DOHH2 (cell line): Measurements from ENCODE around the gene PPFIBP1.
"Not testable (repeated sequence)": the region's sequence is repeated elsewhere in the genome, so short reads cannot be mapped to it uniquely, and the experiment has no call there.

Experiments
- H3F3A ChIP-seq: fragments of 200-600 bp; sonication (generic), shearing (Covaris generic); 2 replicates; pipeline ENCODE4 v1.6.0; 2016; ENCODE audit warnings: antibody characterized with exemption, mild to moderate bottlenecking; ENCODE audit not compliant: control insufficient read depth, insufficient read depth
- H3K27ac ChIP-seq: fragments of 200-600 bp; sonication (generic); 2 replicates; pipeline ENCODE4 v1.5.1; 2014; ENCODE audit warnings: low read depth, mild to moderate bottlenecking, low read length, moderate library complexity
- H3K27me3 ChIP-seq: fragments of 200-600 bp; sonication (generic); 2 replicates; pipeline ENCODE4 v1.6.1; 2014; ENCODE audit warnings: mild to moderate bottlenecking, low read length, mixed read lengths; ENCODE audit not compliant: control insufficient read depth
- H3K36me3 ChIP-seq: fragments of 200-600 bp; sonication (generic); 2 replicates; pipeline ENCODE4 v1.6.1; 2014; ENCODE audit warnings: mild to moderate bottlenecking, low read length, moderate library complexity, mixed read lengths; ENCODE audit not compliant: control insufficient read depth
- H3K4me1 ChIP-seq: fragments of 200-600 bp; sonication (generic); 2 replicates; pipeline ENCODE4 v1.6.1; 2014; ENCODE audit warnings: mild to moderate bottlenecking, low read length, mixed read lengths; ENCODE audit not compliant: control insufficient read depth
- H3K4me2 ChIP-seq: fragments of 200-600 bp; sonication (generic); 2 replicates; pipeline ENCODE4 v1.6.0; 2014; ENCODE audit warnings: mild to moderate bottlenecking, low read length, moderate library complexity
- H3K4me3 ChIP-seq: fragments of 200-600 bp; sonication (generic); 2 replicates; pipeline ENCODE4 v1.5.1; 2014; ENCODE audit warnings: mild to moderate bottlenecking, low read length, mixed read lengths
- H3K79me2 ChIP-seq: fragments of 200-600 bp; sonication (generic); 2 replicates; pipeline ENCODE4 v1.6.1; 2014; ENCODE audit warnings: mild to moderate bottlenecking, low read length, mixed read lengths; ENCODE audit not compliant: control insufficient read depth
- H3K9me2 ChIP-seq: fragments of 200-600 bp; sonication (generic); replicated peaks from 2 replicates; pipeline ENCODE4 v1.6.1; 2014; ENCODE audit warnings: mild to moderate bottlenecking, low read length, mixed read lengths; ENCODE audit not compliant: control insufficient read depth
- H3K9me3 ChIP-seq: fragments of 200-600 bp; sonication (generic); 2 replicates; pipeline ENCODE4 v1.6.1; 2014; ENCODE audit warnings: antibody characterized with exemption, low read length, mixed read lengths; ENCODE audit not compliant: control insufficient read depth, insufficient read depth
- H4K20me1 ChIP-seq: fragments of 200-600 bp; sonication (generic); 2 replicates; pipeline ENCODE4 v1.6.0; 2014; ENCODE audit warnings: low read depth, mild to moderate bottlenecking, antibody characterized with exemption, low read length, moderate library complexity; ENCODE audit not compliant: control insufficient read depth, insufficient read depth
- EZH2phosphoT487 ChIP-seq: fragments of 200-600 bp; sonication (generic); IDR thresholded peaks from 2 replicates; pipeline ENCODE4 v1.6.1; 2017; ENCODE audit warnings: borderline replicate concordance, mild to moderate bottlenecking, antibody characterized with exemption, low read length, moderate library complexity, mixed read lengths
- TF ChIP-seq, protein P1 (sequence below): fragments of 200-600 bp; sonication (generic); IDR thresholded peaks from one replicate; pipeline ENCODE4 v1.5.1; 2014; ENCODE audit warnings: antibody characterized with exemption, mild to moderate bottlenecking, low read depth, low read length; ENCODE audit not compliant: poor library complexity, severe bottlenecking

Gene PPFIBP1

GRCh38 chr12:27639265-27639664 lies 115.3 kb downstream of the PPFIBP1 start:
- TF ChIP-seq, protein P1, sequence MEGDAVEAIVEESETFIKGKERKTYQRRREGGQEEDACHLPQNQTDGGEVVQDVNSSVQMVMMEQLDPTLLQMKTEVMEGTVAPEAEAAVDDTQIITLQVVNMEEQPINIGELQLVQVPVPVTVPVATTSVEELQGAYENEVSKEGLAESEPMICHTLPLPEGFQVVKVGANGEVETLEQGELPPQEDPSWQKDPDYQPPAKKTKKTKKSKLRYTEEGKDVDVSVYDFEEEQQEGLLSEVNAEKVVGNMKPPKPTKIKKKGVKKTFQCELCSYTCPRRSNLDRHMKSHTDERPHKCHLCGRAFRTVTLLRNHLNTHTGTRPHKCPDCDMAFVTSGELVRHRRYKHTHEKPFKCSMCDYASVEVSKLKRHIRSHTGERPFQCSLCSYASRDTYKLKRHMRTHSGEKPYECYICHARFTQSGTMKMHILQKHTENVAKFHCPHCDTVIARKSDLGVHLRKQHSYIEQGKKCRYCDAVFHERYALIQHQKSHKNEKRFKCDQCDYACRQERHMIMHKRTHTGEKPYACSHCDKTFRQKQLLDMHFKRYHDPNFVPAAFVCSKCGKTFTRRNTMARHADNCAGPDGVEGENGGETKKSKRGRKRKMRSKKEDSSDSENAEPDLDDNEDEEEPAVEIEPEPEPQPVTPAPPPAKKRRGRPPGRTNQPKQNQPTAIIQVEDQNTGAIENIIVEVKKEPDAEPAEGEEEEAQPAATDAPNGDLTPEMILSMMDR, result no peak
- TF ChIP-seq EZH2phosphoT487, result no peak
- Histone ChIP-seq H3K9me3 (no peaks in the 10 kb centered on the region), H3K4me1 (no peaks in the 10 kb centered on the region), H3K79me2 (no peaks in the 10 kb centered on the region), H3K9me2 (no peaks in the 10 kb centered on the region), H3F3A (no peaks in the 10 kb centered on the region), H3K27ac (no peak overlapping the region), H3K36me3 (no peaks in the 10 kb centered on the region), H3K4me2 (no peak overlapping the region), H3K27me3 (no peaks in the 10 kb centered on the region), H4K20me1 (no peaks in the 10 kb centered on the region), H3K4me3 (no peak overlapping the region)

DNA sequence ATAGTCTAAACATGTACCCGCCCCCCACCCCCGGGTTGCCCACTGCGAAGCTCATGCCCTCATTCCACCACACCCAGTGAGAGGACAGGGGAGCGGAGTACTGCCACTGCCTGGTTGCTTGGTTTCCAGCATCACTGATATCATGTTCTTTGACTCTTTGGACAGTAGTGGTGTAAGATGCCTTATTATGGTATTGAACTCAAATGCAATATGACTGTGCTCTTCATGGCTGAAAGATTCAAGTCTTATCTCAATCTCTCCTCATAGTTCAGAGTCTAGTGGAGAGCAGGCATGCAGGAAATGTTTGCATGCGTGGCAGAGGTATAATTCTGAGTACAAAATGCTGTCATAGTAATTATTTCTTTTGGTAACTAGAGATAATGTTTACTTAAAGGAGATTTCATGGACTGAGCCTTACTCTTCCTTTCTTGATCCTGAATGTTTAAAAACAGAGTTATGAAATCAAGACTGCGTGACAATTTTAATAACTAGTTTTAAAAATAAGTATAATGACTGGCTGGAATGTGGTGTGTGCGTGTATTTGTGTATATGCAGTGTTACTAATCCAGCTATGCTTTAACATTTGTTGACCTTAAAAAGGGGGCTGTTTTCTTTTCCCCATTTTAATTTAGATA lies 116.7 kb downstream of the PPFIBP1 start:
- H3K4me3 ChIP-seq, H3K4me2 ChIP-seq, H3K9me2 ChIP-seq, H4K20me1 ChIP-seq, H3K36me3 ChIP-seq, H3F3A ChIP-seq, H3K27me3 ChIP-seq, H3K4me1 ChIP-seq, H3K27ac ChIP-seq, H3K9me3 ChIP-seq, H3K79me2 ChIP-seq: not testable (repeated sequence)

- not testable (repeated sequence) for H3K9me3 ChIP-seq, H3K27me3 ChIP-seq, H4K20me1 ChIP-seq, H3K4me3 ChIP-seq, H3K9me2 ChIP-seq, H3K79me2 ChIP-seq, H3K4me1 ChIP-seq, H3K36me3 ChIP-seq, H3K27ac ChIP-seq, H3F3A ChIP-seq, H3K4me2 ChIP-seq
Measured at GRCh38 chr12:27642361-27642760, 118.4 kb downstream of the PPFIBP1 start.

- not testable (repeated sequence) for H3F3A ChIP-seq, H4K20me1 ChIP-seq, H3K79me2 ChIP-seq, H3K27me3 ChIP-seq, H3K9me2 ChIP-seq, H3K9me3 ChIP-seq, H3K4me2 ChIP-seq, H3K27ac ChIP-seq, H3K4me3 ChIP-seq, H3K4me1 ChIP-seq, H3K36me3 ChIP-seq
Measured at GRCh38 chr12:27642892-27643291, 118.9 kb downstream of the PPFIBP1 start.

DNA sequence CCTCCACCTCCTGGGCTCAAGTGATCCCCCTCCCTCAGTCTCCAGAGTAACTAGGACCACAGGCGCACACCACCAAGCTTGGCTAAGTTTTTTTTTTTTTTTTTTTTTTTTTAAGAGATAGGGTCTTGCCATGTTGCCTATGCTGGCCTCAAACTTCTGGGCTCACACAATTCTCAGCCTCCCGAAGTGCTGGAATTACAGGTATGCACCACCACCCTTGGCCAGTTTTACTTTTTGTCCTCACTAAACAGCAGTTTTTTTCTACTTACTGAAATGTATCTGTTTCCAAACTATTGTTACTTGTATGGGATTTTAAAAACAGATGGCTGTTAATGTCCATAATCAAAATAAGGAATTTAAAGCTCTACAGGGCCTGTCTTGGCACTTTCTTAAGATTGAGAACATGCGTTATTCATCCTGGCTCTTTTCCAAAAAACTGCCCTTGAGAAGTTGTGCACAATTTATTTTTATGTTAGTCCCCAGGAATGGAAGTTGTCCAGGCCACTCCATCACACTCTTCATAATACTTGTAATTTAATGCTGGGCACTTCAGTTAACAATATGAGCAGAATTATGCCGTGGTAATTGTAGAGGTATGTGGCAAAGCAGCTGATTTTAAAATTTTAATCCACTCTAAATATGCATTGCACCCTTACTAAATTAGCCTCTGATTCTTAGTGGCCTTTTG lies 120.3 kb downstream of the PPFIBP1 start:
- no peak overlapping the region for H3K27ac ChIP-seq
- H3K4me2 ChIP-seq, result no peak overlapping the region
- no peaks in the 10 kb centered on the region for H3F3A ChIP-seq
- H3K79me2 ChIP-seq, result no peaks in the 10 kb centered on the region
- H3K27me3 ChIP-seq, result no peaks in the 10 kb centered on the region
- no peaks in the 10 kb centered on the region for H3K9me3 ChIP-seq
- no peaks in the 10 kb centered on the region for H3K36me3 ChIP-seq
- TF ChIP-seq EZH2phosphoT487, result no peak
- TF ChIP-seq, protein P1, result no peak
- no peak overlapping the region for H3K4me3 ChIP-seq
- no peaks in the 10 kb centered on the region for H3K9me2 ChIP-seq
- no peaks in the 10 kb centered on the region for H4K20me1 ChIP-seq
- H3K4me1 ChIP-seq, result no peaks in the 10 kb centered on the region
